ENCODE data around the gene LDHA.

LDHA gene

GRCh38 chr11:18457450-18457849 lies 63.1 kb downstream of the LDHA start:
- TF ChIP-seq CTCF (IDR thresholded peaks at IDR 0.05; ENCODE audit: low read depth, low read length, missing control alignments): no peak
- no peak overlapping the region for H3K4me3 ChIP-seq (ENCODE audit: low read depth, low read length)
- no peak for DNase-seq (ENCODE audit: low read depth)
- in situ Hi-C loops (cut with HindIII; ENCODE audit: low sequenced_read_pairs): no loop called here

Measured in astrocyte of the cerebellum (primary cell).